ENCODE results near the gene NT5C.
"Not testable (repeated sequence)": the region's sequence is repeated elsewhere in the genome, so short reads cannot be mapped to it uniquely, and the experiment has no call there.

The NT5C gene

DNA sequence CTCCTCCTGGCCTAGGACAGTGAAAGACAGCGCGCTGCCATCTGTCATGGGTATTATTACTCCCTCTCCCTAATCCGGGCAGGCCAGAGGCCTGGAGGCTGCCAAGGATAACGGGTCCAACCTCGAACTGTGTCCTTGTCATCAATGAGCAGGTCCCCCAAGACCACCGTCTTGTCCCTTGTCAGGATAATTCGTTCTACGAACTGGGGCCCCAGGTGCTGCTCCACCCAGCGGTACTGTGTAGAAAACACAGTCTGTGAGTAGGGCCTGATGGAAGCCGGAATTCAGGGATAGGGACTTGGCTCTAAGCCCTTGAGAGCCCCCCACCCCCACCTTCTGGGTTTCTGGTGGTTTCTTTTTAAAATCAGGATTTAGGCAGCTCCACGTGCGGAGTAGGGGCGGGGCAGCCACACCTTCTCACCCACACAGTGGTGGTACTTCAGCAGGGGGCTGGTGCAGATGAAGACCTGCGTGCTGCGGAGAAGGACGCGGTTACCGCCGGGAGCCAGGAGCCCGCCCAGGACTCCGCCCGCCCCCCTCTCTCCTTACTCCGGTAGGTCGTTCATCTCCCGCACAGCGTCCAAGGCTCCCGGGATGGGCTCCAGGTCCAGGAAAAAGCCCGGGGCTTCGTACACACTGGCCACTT, 787 bp downstream of the NT5C start:
- H3K27ac ChIP-seq = peak overlapping the region; percentile 77
- no peak for TF ChIP-seq CTCF (conservative IDR thresholded peaks at IDR 0.05)

- no peak for TF ChIP-seq CTCF (conservative IDR thresholded peaks at IDR 0.05)
- no peak overlapping the region for H3K27ac ChIP-seq
Observed at GRCh38 chr17:75130059-75130631, 1.4 kb downstream of the NT5C start.

DNA sequence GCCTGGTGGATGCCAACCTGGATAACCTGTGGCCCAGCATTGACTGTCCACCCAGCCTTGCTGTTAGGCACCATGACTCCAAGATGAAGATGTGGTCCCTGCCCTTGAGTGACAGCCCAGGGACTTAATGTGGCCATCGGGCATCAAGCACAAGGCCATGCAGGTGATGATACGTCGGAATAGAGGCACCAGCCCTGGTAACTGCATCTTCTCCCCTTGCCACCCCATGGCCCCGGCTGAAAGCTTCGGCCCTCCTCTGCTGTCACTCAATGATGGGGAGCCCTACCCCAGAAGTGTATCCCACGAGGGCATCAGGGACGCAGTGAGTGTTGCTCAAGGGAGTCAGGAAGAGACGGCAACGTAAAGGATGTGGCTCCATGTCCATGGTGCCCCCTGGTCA, 2.0 kb downstream of the NT5C start:
- TF ChIP-seq CTCF (conservative IDR thresholded peaks at IDR 0.05) = no peak
- H3K27ac ChIP-seq = no peak overlapping the region

DNA sequence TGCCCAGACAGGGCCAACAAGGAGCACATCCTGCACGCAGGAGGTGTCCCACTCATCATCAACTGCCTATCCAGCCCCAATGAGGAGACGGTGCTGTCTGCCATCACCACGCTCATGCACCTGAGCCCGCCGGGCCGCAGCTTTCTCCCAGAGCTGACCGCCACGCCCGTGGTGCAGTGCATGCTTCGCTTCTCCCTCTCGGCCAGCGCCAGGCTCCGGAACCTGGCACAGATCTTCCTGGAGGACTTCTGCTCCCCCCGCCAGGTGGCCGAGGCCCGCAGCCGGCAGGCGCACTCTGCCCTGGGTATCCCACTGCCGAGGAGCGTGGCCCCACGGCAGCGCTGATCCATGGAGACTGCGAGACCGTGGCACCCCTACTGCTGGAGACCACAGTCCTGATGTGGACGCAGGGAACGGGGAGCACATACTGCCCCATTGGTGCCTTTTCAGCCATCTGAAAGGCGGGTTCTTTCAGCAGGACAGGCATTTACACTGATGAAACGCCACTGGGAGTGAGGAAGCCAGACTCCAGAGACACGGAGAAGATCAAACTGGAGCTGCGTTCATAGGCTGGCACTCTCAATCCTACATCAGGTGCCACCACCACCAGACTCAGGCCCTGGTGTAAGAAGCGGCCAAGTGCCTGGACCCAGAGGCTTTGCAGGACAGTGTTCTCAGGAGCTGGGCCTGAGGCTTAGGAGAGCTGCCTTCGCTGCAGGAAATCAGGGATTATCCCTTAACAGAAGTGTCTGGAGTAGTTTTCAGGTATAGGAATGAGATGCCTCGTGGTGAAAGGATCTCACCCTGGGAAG, 2.6 kb downstream of the NT5C start:
- TF ChIP-seq CTCF (conservative IDR thresholded peaks at IDR 0.05) = no peak
- no peak overlapping the region for H3K27ac ChIP-seq

DNA sequence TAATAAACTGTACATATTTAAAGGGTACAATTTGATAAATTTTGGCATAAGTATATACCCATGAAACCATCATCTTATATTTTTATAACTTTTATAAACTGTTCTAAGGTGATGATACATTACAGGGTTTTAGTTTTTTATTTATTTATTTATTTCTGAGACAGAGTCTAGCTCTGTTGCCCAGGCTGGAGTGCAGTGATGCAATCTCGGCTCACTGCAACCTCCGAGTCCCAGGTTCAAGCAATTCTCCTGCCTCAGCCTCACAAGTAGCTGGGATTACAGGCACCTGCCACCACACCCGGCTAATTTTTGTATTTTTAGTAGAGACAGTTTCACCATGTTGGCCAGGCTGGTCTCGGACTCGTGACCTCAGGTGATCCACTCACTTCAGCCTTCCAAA, 3.6 kb downstream of the NT5C start:
- H3K27ac ChIP-seq = not testable (repeated sequence)

DNA sequence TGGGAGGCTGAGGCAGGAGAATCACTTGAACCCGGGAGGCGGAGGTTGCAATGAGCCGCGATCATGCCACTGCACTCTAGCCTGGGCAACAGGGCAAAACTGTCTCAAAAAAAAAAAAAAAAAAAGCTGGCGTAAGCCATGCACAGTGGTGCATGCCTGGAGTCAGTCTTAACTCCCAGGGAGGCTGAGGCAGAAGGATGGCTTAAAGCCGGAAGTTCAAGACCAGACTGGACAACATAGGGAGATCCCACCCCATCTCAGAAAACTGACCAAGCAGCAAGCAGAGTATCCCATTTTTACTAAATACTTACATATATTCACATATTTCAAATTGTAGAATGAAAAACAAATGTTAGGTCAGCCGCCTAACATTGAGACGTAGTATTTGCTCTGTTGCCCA, 4.6 kb downstream of the NT5C start:
- H3K27ac ChIP-seq = no peak overlapping the region
- no peak for TF ChIP-seq CTCF (conservative IDR thresholded peaks at IDR 0.05)

- no peak for TF ChIP-seq CTCF (conservative IDR thresholded peaks at IDR 0.05)
- H3K27ac ChIP-seq = no peak overlapping the region
Observed at GRCh38 chr17:75125984-75126383, 5.6 kb downstream of the NT5C start.

DNA sequence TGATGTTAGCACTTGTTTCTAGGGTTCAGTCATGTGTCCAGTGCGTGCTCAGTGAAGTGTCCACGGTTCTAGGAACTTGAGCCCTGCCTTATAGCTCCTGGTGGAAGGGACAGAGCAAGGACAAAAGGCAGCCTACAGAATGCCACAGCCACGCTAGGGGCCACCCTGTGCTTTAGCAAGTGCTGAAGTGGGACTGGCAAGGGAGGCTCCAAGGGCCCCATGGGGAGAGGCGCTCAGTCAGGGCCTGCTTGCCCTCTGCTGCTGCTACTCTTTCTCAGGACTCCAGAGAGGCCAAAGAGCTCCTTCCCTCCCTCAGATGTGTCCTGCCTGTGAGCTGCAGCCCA, 6.8 kb downstream of the NT5C start:
- no peak overlapping the region for H3K27ac ChIP-seq
- TF ChIP-seq CTCF (conservative IDR thresholded peaks at IDR 0.05) = no peak
